ENCODE measurements around the gene DDIT4L. TPM values are rescaled to one million over a fixed set of nuclear protein-coding genes. Genes with fewer than 3 reads are reported as not detected.
"Not testable (repeated sequence)": the region's sequence is repeated elsewhere in the genome, so short reads cannot be mapped to it uniquely, and the experiment has no call there.

Gene DDIT4L
- total RNA-seq, 1 donor from 2014 or later = 0.37 TPM

DNA sequence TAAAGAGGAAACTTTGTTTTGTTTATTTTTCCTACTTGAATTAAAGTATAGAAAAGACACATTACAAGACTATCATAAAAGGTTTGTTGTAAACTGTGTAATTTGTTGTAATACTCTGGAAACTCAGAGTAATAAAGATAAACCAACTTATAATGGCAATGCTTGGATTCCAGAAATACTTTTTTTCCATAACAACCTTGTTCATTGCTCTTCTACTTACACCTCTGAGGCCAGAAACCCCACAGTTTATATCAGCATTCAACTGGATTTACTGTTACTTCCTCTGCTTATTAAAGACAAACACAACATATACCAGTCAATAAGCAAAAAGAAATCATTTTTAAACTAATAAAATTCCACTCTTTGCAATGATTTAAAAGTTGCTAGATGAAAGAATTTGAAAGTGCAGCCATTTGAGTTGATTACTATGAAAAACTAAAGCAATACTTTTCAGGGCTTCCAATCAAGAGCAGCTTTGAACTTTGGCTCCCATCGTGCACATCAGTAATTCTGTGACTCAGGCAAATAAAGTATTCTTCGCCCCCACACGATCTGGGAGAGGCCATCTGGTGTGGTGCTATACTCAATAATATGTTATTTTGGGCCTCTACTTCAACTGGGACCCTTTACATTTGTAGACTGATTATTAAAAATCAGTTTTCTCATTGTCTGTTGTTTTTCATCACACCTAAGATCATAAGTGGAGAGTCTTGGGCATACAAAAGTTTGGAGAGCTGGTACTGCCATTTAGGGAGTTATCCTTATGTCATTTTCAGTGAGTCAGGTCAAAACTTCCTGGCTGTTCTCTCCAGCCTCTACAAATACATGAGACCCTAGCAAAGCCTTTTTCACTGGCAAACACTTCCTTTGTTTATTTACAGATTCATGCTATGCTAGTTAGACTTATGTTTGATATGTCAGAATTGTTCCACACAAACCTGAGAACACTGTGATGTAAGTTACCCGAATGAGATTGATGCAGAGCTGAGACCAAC is 20.5 kb downstream of the DDIT4L start:
- intact Hi-C loops (cut with micrococcal nuclease) = no loop called here
- ATAC-seq (no peak), DNase-seq (no peak)

DNA sequence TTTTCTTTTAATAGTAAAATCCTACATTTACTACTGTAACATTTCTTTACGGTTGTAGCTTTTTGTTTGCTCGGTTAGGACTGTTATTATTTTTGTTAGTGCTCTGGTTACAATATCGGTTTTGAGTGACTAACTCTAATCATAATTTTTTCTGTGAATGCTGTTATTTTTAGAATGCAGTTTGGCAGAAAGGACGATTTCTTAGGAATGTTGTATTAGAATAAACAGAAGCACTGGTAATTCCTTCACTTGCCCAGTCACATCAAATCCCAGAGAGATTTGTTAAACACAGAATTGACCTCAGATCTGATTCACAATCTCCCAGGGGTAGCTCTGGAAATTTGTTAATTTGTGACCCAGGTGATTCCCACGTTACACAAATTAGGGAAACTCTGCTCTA is 21.7 kb downstream of the DDIT4L start:
- intact Hi-C loops (cut with micrococcal nuclease) = no loop called here
- ATAC-seq = no peak
- no peak for DNase-seq

DNA sequence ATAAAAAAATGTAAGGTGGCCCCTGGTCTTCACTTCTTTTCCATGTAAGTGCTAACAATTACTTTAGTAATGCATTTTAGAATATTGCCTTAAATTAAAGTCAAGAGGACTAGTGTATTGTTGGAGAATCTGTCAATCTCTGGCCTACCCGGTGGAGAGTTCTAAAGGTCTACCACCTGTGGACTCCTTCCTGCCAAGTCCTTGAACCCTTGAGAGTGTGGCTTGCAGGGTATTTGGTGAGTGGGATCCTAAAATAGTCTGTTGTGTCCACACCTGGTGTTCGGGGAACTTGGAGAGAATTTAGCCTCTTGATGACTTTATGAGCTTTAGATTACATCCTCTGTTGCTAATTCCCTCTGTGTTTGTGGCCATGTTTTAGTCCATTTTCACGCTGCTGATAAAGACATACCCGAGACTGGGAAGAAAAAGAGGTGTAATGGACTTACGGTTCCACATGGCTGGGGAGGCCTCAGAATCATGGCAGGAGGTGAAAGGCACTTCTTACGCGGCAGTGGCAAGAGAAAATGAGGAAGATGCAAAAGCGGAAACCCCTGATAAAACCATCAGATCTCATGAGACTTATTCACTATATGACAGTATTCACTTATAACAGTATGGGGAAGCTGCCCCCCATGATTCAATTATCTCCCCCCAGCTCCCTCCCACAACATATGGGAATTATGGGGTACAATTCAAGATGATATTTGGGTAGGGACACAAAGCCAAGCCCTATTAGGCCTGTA is 23.8 kb downstream of the DDIT4L start:
- ATAC-seq = no peak
- DNase-seq = no peak
- intact Hi-C loops (cut with micrococcal nuclease) = no loop called here

DNA sequence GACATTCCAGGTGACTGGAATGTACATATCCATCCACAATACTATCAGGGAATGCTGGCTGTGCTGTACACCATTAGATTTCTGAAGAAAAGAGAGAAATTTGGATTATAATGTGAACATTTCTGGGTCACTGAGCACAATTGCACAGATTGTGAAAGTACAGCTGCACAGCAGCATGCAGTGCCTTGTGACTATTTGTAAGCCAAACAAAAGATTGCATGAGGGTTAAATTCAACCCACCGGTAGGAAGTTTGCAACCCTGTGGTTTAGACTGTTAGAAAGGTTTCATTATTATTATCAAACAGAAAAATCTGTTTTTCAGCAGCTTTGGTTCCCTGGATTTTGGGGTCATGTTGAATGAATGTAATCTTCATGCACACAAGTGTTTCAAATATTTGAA is 24.5 kb downstream of the DDIT4L start:
- intact Hi-C loops (cut with micrococcal nuclease) = no loop called here
- no peak for ATAC-seq
- no peak for DNase-seq

DNA sequence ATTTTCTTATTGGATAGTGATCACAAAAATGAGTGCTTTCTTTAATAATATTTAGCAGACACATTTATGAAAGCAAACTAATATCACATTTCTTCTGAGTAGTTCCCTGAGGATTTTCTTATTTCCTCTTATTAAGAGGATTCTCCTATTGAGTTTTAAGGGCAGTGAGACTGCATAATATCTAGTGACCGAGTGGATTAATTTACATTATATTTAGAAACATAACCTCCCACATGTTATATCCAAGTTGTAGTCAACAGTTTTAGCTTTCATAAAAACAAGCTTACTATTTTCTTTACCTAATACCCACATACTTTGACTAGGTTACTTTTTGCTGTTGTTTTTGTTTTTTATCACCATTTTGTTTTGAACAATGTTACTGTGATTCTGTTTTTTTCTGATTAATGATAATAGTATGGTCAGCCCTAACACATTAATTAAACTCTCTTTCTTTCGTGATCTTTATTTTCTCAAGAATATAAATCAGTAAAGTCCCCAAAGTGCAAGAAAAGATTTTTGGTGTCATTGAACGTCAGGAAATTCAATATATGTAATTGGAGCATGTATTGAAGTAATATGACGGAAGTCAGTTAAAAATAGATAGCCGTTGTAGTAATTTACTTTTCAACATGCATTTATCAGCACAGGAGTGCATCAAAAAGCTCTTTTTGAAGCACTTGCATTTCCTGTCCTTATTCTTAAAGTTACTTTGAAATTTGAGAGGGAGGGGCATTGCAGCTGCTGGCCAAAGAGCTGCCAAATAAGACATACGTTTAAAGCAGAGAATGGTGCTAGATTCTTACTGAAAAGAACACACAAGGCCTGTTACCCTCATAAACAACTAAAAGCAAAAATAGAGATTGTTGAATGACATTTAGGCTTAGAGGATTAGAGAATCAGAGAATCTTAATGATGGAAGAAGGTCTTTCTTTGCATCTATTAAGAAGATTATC is 25.2 kb downstream of the DDIT4L start:
- no peak for DNase-seq
- intact Hi-C loops (cut with micrococcal nuclease) = no loop called here
- no peak for ATAC-seq

DNA sequence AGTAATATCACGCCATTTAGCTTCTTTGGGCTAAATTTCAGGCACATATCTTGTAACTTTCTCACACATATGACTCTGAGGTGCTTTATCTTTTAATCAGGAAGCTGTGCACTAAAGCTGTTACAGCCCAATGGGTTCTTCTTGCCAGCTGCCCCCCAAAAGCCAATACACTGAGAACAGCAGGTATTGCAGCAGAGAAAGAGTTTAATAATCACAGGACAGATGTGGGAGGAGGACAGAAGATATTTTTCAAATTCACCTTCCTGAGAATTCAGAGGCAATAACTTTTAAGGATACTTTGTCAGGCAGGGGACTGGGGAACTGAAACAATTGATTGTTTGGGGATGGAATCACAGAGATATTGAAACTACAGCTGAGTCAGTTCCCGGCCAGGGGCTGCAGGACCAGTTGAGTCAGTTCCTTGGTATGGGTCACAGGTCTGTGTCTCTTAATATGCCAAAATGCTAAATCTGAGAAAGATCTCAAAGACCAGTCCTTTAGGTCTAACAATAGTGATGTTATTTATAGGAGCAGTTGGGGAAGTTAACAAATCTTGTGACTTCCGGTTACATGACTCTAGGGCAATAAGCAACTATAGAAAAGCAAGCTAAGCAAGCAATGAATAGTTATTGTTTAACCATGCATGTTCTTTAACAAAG is 28.1 kb downstream of the DDIT4L start:
- ATAC-seq = no peak
- intact Hi-C loops (cut with micrococcal nuclease) = no loop called here

DNA sequence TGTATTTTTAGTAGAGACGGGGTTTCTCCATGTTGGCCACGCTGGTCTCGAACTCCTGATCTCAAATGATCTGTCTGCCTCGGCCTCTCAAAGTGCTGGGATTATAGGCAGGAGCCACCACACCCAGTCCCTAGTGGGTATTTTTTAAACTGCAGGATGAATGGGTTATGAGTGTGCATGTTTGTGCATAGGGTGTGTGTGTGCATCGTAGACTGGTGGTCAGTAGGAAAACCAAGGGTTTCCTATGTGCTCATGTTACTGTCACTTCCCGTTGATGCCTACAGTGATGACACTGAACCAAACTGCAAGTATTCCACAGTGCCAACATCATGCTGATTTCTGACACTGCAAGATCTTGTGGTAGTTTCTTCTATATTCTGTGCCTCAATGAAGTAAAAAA is 41.1 kb downstream of the DDIT4L start:
- DNase-seq (no peak), ATAC-seq (no peak)
- intact Hi-C loops (cut with micrococcal nuclease) = no loop called here

More for the DNA sequence above, 28.1 kb downstream of the DDIT4L start:
- no peak for DNase-seq

DNA sequence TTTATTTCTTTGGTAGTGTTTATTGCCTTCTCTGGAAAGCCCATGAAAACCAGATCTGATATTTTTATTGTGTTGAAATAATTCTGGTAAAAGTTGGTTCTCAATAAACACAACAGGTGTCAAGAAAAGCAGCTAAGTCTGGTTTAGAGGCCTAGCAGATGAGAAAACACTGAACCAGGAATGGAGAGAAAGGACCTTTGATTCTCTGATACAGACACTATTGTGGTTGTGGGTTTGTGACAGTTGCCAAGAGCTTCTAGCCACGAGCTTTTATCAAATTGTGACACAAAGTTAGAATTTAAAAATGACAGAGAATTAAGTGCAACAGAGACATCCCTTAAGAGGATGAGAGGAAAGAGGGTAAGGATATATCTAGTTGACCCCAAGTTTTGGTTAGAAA is 42.6 kb downstream of the DDIT4L start:
- DNase-seq (no peak), ATAC-seq (no peak)
- intact Hi-C loops (cut with micrococcal nuclease) = no loop called here

DNA sequence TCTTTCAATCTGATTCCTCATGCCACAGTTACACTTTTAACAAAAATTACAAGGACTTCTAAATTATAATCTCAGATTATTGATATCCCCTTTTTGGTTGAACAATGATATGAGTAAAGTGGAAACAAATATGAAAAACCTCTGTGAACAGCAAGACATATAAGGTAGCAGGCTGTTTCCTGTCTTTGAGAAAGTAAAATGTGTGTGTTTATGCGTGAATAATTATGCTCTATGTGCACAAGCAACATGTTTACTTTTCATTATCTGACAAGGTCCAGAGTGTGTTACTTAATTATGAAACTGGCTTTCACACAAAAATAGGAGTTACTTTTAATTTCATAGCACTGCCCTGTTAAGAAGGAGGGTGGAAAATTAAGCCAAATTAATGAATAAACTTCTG is 43.1 kb downstream of the DDIT4L start:
- DNase-seq = no peak
- intact Hi-C loops (cut with micrococcal nuclease) = no loop called here
- no peak for ATAC-seq

DNA sequence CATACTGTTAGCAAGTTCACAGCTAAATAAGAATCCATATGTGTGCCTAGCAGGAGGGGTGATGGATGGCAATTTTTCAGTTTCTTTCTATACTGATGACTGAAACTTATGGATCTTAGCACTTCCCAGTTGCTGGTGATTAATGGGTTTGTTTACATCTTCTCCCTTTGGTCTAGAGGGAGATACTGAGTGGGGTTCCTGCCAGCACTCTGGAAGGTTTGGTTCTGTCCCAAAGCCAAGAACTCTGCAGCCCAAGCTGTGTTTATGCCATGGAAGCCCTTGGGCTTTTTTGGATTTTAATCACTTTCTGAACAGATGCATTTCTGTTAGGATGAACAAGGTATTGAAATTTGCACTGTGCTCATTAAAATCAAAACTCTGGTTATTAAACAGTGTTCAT is 43.5 kb downstream of the DDIT4L start:
- ATAC-seq (no peak), DNase-seq (no peak)
- intact Hi-C loops (cut with micrococcal nuclease) = no loop called here

DNA sequence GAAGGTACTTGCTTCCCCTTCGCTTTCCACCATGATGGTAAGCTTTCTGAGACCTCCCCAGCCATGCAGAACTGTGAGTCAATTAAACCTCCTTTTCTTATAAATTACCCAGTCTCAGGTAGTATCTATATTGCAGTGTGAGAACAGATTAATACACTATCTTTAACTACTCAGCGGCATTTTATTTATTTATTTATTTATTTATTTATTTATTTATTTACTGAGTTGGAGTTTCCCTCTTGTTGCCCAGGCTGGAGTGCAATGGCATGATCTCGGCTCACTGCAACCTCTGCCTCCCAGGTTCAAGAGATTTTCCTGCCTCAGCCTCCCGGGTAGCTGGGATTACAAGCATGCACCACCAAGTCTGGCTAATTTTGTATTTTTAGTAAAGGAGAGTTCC is 52.9 kb downstream of the DDIT4L start:
- ATAC-seq; DNase-seq; intact Hi-C loops (cut with micrococcal nuclease): not testable (repeated sequence)

Other genes starting within 250 kb of the DDIT4L start
- gene DNAJB14, start 243.8 kb downstream of the DDIT4L start, total RNA-seq = 18.2 TPM
- 83.0 TPM for gene H2AZ1, start 240.2 kb downstream of the DDIT4L start, total RNA-seq

Measured in left ventricle myocardium superior (tissue), 1 donor.